ENCODE results near the gene FXYD5.

GRCh38 chr19:35217649-35217990 lies 63.1 kb downstream of the FXYD5 start:
- no peak for TF ChIP-seq CTCF (IDR thresholded peaks at IDR 0.05)
- no peak for TF ChIP-seq POLR2A (IDR thresholded peaks at IDR 0.05)
- no peak for TF ChIP-seq POLR2AphosphoS5 (IDR thresholded peaks at IDR 0.05)
